Measurements from ENCODE around the gene SUN5. TPM values are rescaled to one million over a fixed set of nuclear protein-coding genes. Genes with fewer than 3 reads are reported as not detected.

The SUN5 gene
- total RNA-seq, 1 experiment from 2014 or later = not detected

DNA sequence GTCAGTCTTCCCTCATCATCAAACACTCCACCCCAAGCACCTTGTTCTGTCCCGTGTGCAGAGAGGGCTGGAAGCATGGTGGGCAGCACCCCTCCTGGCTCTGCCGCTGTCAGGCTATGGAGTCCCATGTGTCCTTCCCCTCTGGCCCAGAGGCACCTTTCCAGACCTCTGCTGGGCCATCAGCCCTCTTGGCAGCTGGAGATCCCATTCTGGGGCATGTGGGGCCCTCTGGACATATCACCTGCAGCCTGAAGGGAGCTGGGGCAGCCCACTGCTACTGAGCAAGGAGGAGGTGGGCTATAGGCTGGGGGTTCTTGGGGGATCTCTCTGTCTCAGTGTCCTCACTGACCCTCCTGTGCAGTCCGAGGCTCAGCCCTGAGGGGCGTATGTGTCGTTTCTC, 42.2 kb downstream of the SUN5 start:
- DNase-seq (ENCODE audit: low read depth, low spot score) (no peak), ATAC-seq (no peak)
- ChIA-PET POLR2A (no interaction called here), CTCF (no interaction called here)
- Histone ChIP-seq H3K27ac (ENCODE audit: low read length) (no peak overlapping the region), H3K4me3 (ENCODE audit: low read depth in 2 of 2, low read length in 2 of 2) (no peak overlapping the region), H3K4me1 (ENCODE audit: control insufficient read depth, insufficient read depth, low read length) (no peaks in the 10 kb centered on the region), H3K36me3 (ENCODE audit: control insufficient read depth, insufficient read depth, low read length) (no peaks in the 10 kb centered on the region), H3K27me3 (ENCODE audit: control insufficient read depth, insufficient read depth, low read length) (no peaks in the 10 kb centered on the region; the same call in 1 of the 2 replicates), H3K9me3 (ENCODE audit: control insufficient read depth, insufficient read depth, low read depth, low read length) (peaks cover 6% of the 10 kb centered on the region; the same call in 1 of the 2 replicates)
- in situ Hi-C loops (cut with HindIII; ENCODE audit: low pct_unique_long_range_greater_than_20kb, low sequenced_read_pairs) (no loop called here), intact Hi-C loops (cut with micrococcal nuclease; ENCODE audit: unreplicated experiment) (no loop called here)
- TF ChIP-seq CTCF (IDR thresholded peaks at IDR 0.05) = no peak
- no peak for TF ChIP-seq POLR2AphosphoS5 (IDR thresholded peaks at IDR 0.05; ENCODE audit: low read depth, low read length)
- no peak for TF ChIP-seq SIN3A (IDR thresholded peaks at IDR 0.05; ENCODE audit: borderline replicate concordance, insufficient read depth, low read depth, low read length)
- TF ChIP-seq TCF7L2 (IDR thresholded peaks at IDR 0.05; ENCODE audit: low read depth, low read length) = no peak
- TF ChIP-seq REST (IDR thresholded peaks at IDR 0.05; ENCODE audit: insufficient read depth in 1 of 2, low read depth in 2 of 2, low read length in 1 of 2) = no peak
- no TSS peak for BruUV-seq (replicated peaks)

GRCh38 chr20:32960849-32961731, 43.1 kb downstream of the SUN5 start:
- intact Hi-C loops (cut with micrococcal nuclease; ENCODE audit: unreplicated experiment) = no loop called here
- in situ Hi-C loops (cut with HindIII; ENCODE audit: low pct_unique_long_range_greater_than_20kb, low sequenced_read_pairs) = no loop called here
- POLR2A ChIA-PET = no interaction called here
- Histone ChIP-seq H3K27me3 (ENCODE audit: control insufficient read depth, insufficient read depth, low read length) (no peaks in the 10 kb centered on the region; the same call in 1 of the 2 replicates), H3K36me3 (ENCODE audit: control insufficient read depth, insufficient read depth, low read length) (no peaks in the 10 kb centered on the region), H3K27ac (ENCODE audit: low read length) (no peak overlapping the region), H3K4me1 (ENCODE audit: control insufficient read depth, insufficient read depth, low read length) (no peaks in the 10 kb centered on the region), H3K9me3 (ENCODE audit: control insufficient read depth, insufficient read depth, low read depth, low read length) (peaks cover 11% of the 10 kb centered on the region; the same call in 1 of the 2 replicates), H3K4me3 (ENCODE audit: low read depth in 2 of 2, low read length in 2 of 2) (no peak overlapping the region)
- CTCF ChIA-PET = no interaction called here
- TF ChIP-seq POLR2AphosphoS5 (IDR thresholded peaks at IDR 0.05; ENCODE audit: low read depth, low read length) (no peak), SIN3A (IDR thresholded peaks at IDR 0.05; ENCODE audit: borderline replicate concordance, insufficient read depth, low read depth, low read length) (no peak), CTCF (IDR thresholded peaks at IDR 0.05) (no peak), TCF7L2 (IDR thresholded peaks at IDR 0.05; ENCODE audit: low read depth, low read length) (no peak), REST (IDR thresholded peaks at IDR 0.05; ENCODE audit: insufficient read depth in 1 of 2, low read depth in 2 of 2, low read length in 1 of 2) (no peak)
- no TSS peak for BruUV-seq (replicated peaks)
- DNase-seq (ENCODE audit: low read depth, low spot score) (no peak), ATAC-seq (no peak)

All from Panc1 (cell line).